AG10803 (cell line): Measurements from ENCODE around the gene CHID1.
A peak's percentile ranks its signal among the peaks of the same experiment; 100 is the strongest.

Experiments used
- DNase-seq: peaks from one replicate; pipeline ENCODE4 v3.0.0; 2010; ENCODE audit warnings: low read depth
- H3K4me3 ChIP-seq: 2 replicates; pipeline ENCODE4 v1.5.1; 2011; ENCODE audit warnings: mild to moderate bottlenecking, low read length, control low read depth
- TF ChIP-seq, protein P1 (sequence below): conservative IDR thresholded peaks from 2 replicates; pipeline ENCODE4 v1.5.1; 2011; ENCODE audit warnings: mild to moderate bottlenecking, low read length, control low read depth, inconsistent platforms

The CHID1 gene

DNA sequence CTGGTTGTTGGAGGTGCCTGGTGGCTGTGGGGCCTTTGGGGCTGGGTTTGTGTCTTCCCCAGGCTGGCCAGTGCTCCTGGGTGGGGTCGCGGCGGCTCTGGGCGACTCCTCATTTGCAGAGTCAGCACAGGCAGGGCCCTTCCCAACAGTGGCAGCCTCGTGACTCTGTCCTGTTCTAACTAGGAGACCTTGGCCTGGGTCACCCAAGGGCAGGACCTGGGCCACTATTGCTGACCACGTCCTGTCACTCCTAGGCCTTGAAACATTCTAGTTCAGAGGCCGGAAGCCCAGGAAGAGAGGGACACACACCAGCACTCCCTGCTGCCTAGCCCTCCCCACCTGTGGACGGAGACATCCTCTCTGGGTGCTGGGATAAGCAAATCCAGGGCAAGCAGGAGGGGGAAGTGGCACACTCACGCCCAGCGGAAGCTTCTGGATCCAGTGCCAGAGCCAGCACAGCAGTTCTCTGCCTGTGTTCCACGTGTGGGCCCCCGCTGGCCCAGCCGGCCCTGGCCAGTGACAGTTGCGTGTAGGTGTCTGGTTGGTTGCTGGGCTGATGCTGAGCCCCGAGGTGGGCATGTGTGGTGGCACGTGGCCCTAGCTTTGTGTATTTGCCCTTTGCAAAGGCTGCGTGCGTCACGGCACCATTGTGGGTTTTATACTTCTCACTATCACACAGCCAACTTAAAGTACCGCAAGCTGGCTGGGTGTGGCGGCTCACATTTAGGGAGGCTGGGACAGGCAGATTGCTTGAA, 4.3 kb upstream of the CHID1 start:
- H3K4me3 ChIP-seq = no peak overlapping the region
- TF ChIP-seq, protein P1, sequence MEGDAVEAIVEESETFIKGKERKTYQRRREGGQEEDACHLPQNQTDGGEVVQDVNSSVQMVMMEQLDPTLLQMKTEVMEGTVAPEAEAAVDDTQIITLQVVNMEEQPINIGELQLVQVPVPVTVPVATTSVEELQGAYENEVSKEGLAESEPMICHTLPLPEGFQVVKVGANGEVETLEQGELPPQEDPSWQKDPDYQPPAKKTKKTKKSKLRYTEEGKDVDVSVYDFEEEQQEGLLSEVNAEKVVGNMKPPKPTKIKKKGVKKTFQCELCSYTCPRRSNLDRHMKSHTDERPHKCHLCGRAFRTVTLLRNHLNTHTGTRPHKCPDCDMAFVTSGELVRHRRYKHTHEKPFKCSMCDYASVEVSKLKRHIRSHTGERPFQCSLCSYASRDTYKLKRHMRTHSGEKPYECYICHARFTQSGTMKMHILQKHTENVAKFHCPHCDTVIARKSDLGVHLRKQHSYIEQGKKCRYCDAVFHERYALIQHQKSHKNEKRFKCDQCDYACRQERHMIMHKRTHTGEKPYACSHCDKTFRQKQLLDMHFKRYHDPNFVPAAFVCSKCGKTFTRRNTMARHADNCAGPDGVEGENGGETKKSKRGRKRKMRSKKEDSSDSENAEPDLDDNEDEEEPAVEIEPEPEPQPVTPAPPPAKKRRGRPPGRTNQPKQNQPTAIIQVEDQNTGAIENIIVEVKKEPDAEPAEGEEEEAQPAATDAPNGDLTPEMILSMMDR = no peak
- DNase-seq = no peak

DNA sequence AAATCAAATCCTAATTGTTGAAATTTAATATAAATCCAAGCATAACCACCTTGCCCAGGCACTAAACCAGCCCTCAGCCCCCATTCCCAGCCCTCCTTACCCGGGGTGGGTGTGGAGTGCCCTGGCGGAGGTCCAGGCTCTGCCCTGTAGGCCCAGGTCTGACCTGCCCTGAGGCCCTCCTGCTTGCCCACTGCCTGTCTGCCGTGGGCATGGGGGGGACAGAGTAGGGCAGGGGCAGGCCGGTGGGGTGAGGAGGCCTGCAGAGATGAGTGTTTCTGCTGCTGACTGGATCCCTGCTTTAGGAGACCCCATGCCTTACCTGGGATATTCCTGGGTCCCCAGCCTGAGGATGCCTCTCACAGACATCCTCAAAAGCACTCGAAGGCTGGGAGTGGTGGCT, 3.6 kb upstream of the CHID1 start:
- DNase-seq = no peak
- TF ChIP-seq, protein P1 = no peak
- H3K4me3 ChIP-seq = no peak overlapping the region

DNA sequence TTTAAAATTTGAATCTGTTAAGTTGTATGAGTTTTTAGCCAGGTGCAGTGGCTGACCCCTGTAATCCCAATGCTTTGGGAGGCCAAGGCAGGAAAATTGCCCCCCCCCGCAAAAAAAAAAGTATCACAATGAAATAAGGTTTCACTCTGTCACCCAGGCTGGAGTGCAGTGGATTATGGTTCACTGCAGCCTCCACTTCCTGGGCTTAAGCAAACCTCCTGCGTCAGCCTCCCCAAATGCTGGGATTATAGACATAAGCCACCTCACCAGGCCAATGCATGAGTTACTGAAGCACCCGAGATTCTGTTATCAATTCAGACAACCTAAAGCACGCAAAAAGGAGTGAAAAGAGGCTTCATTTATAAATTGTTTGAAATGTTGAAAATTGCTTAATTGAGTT, 2.4 kb upstream of the CHID1 start:
- no peak for DNase-seq
- TF ChIP-seq, protein P1 = no peak
- no peak overlapping the region for H3K4me3 ChIP-seq

GRCh38 chr11:912266-912665, 1.7 kb upstream of the CHID1 start:
- TF ChIP-seq, protein P1 = no peak
- no peak overlapping the region for H3K4me3 ChIP-seq
- no peak for DNase-seq

- DNase-seq = no peak
- peak overlapping the region; percentile 67 for H3K4me3 ChIP-seq
- TF ChIP-seq, protein P1 = no peak
These were observed 1.2 kb upstream of the CHID1 start for GRCh38 chr11:911890-912219.

DNA sequence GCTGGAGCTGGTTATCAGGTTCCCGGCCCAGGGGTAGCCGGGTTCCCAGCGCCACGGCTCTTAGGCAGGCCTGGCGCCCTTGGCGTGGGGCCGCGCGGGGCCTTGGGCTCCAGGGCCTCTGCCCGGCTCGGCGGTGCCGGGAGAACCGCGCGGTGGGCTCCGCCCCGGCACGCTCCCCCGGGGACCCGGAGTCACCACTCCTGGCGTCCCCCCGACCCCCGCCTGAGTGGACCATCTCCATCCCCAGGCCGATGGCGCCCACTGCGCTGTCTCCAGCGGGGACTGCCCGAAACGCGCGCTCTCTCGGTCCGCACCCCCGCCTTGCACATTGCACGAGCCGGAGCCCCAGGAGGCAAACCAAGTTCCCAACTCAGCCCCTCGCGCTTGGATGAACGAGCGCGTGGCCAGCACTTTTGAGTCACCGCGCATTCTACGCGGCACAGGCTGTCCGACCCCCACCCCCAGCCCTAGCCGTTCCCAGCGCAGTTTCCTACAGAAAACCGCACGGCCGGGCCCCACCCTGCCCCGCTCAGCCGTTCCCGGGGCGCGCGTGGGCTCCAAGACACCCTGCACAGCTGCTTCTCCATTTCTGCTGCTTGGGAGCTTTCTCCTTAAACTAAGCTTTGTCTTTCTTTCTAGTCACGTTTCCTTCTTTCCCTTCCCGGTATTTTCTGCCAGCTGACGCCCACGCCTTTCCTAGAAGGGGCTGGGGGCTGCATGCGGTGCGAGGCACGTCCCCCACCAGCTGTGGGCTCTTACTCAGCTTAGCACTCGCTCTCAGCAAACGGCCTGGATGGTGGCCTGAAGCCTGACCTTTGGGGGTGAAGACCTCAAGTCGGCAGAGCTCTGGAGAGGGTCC, 650 bp upstream of the CHID1 start:
- TF ChIP-seq, protein P1 = no peak
- peak overlapping the region; percentile 67 for H3K4me3 ChIP-seq
- peak; percentile 53 for DNase-seq

DNA sequence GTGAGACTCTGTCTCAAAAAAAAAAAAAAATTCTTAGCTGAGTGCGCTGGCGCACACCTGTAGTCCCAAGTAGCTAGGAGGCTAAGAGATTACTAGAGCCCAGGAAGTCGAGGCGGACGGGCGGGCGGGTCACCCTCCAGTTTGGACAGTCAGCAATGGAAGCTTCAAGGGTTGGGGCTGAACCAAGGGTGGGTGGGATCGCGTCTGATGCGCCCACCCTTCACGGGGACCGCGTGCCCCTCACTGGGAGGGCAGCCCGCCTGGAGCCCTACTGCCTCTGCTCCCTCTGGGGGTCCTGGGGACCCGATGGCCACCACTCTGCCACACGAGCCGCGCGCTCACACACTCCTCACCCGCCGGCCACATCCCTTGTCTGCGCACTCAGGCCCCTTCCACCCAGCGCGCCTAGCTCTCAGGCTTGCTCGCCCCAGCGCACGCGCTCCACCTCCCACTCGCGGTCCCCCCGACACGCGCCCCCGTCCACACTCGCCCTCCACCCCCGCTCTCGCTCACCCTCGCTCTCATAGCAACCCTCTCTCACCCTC, 494 bp downstream of the CHID1 start:
- peak overlapping the region; percentile 76 for H3K4me3 ChIP-seq
- TF ChIP-seq, protein P1 = no peak
- DNase-seq = no peak
